Measurements from ENCODE around the gene ADAT2. TPM values are rescaled to one million over a fixed set of nuclear protein-coding genes. Genes with fewer than 3 reads are reported as not detected.

The ADAT2 gene
- polyA plus RNA-seq, 1 of the 3 experiments (the other 2 are of a cell fraction) = 5.4 TPM

GRCh38 chr6:143468026-143468425, 17.5 kb upstream of the ADAT2 start:
- Histone ChIP-seq H3K4me3 (ENCODE audit: low read depth in 2 of 2, low read length in 1 of 2) (no peak overlapping the region), H3K4me1 (ENCODE audit: control insufficient read depth in 1 of 2, insufficient read depth in 2 of 2, low read depth in 1 of 2, low read length in 1 of 2) (no peaks in the 10 kb centered on the region), H3K4me2 (no peak overlapping the region), H2AFZ (ENCODE audit: low read depth) (no peak overlapping the region), H3K79me2 (ENCODE audit: insufficient read depth) (no peaks in the 10 kb centered on the region), H3K36me3 (replicated peaks in 1 of 2; ENCODE audit: control insufficient read depth in 1 of 2, insufficient read depth in 2 of 2, low read length in 1 of 2) (peaks cover 21 to 24% of the 10 kb centered on the region in 2 experiments), H3K9me3 (no peaks in the 10 kb centered on the region), H3K27ac (ENCODE audit: low read depth in 2 of 2, low read length in 1 of 2) (no peak overlapping the region), H4K20me1 (ENCODE audit: insufficient read depth) (no peaks in the 10 kb centered on the region), H3F3A (replicated peaks; ENCODE audit: insufficient read depth) (peaks cover 4% of the 10 kb centered on the region), H3K9me2 (no peaks in the 10 kb centered on the region), H3K27me3 (ENCODE audit: insufficient read depth) (no peaks in the 10 kb centered on the region), H3K9ac (no peak overlapping the region)
- no peak for DNase-seq
- ChIA-PET CTCF (no interaction called here), POLR2A (no interaction called here)
- TF ChIP-seq GATA2 (CRISPR knock-in tag; IDR thresholded peaks at IDR 0.05) (no peak), NFIC (IDR thresholded peaks at IDR 0.05; ENCODE audit: borderline replicate concordance) (no peak), RAD21 (IDR thresholded peaks at IDR 0.05; ENCODE audit: low read length) (no peak), YY1 (IDR thresholded peaks at IDR 0.05; ENCODE audit: low read depth) (no peak), RXRA (IDR thresholded peaks at IDR 0.05; ENCODE audit: borderline replicate concordance, low read depth) (no peak), RFX5 (IDR thresholded peaks at IDR 0.05; ENCODE audit: low read length) (no peak), SIN3A (IDR thresholded peaks at IDR 0.05; ENCODE audit: borderline replicate concordance, low read depth, low read length) (no peak), MXI1 (IDR thresholded peaks at IDR 0.05; ENCODE audit: low read depth, low read length) (no peak), TCF12 (IDR thresholded peaks at IDR 0.05) (no peak), POLR2AphosphoS5 (IDR thresholded peaks at IDR 0.05; ENCODE audit: low read depth, low read length) (no peak)
- TF ChIP-seq, protein P1, sequence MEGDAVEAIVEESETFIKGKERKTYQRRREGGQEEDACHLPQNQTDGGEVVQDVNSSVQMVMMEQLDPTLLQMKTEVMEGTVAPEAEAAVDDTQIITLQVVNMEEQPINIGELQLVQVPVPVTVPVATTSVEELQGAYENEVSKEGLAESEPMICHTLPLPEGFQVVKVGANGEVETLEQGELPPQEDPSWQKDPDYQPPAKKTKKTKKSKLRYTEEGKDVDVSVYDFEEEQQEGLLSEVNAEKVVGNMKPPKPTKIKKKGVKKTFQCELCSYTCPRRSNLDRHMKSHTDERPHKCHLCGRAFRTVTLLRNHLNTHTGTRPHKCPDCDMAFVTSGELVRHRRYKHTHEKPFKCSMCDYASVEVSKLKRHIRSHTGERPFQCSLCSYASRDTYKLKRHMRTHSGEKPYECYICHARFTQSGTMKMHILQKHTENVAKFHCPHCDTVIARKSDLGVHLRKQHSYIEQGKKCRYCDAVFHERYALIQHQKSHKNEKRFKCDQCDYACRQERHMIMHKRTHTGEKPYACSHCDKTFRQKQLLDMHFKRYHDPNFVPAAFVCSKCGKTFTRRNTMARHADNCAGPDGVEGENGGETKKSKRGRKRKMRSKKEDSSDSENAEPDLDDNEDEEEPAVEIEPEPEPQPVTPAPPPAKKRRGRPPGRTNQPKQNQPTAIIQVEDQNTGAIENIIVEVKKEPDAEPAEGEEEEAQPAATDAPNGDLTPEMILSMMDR (IDR thresholded peaks at IDR 0.05) = no peak

DNA sequence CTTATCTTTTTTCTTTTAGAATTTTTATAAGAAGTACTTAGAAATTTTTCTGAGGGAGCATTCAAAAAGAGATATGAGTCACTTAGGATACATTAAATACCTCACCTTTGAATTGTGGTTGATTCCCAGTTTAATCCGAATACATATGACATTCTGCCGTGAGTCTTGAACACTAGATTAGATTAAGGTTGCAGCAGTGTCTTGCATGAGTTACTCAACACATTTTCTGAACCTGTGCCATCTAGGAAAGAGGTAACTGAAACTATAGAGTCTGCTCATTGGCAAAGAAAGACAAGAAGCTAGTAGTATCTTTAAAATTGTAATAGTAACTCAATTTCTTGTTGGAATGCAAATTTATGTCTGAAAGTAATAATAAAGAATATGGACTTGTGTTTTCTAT, 15.1 kb upstream of the ADAT2 start:
- Histone ChIP-seq H3K9ac (no peak overlapping the region), H3K36me3 (replicated peaks in 1 of 2; ENCODE audit: control insufficient read depth in 1 of 2, insufficient read depth in 2 of 2, low read length in 1 of 2) (peaks cover 10 to 17% of the 10 kb centered on the region in 2 experiments), H3K4me1 (ENCODE audit: control insufficient read depth in 1 of 2, insufficient read depth in 2 of 2, low read depth in 1 of 2, low read length in 1 of 2) (no peaks in the 10 kb centered on the region), H3K9me3 (no peaks in the 10 kb centered on the region), H3F3A (replicated peaks; ENCODE audit: insufficient read depth) (peaks cover 4% of the 10 kb centered on the region), H3K4me3 (ENCODE audit: low read depth in 2 of 2, low read length in 1 of 2) (no peak overlapping the region), H3K9me2 (no peaks in the 10 kb centered on the region), H3K4me2 (no peak overlapping the region), H3K27me3 (ENCODE audit: insufficient read depth) (no peaks in the 10 kb centered on the region), H3K79me2 (ENCODE audit: insufficient read depth) (no peaks in the 10 kb centered on the region), H3K27ac (ENCODE audit: low read depth in 2 of 2, low read length in 1 of 2) (no peak overlapping the region), H2AFZ (ENCODE audit: low read depth) (no peak overlapping the region), H4K20me1 (ENCODE audit: insufficient read depth) (no peaks in the 10 kb centered on the region)
- CTCF ChIA-PET = no interaction called here
- 83% methylated on average over 2 of the region's 2 CpGs for WGBS (ENCODE audit: low lambda C conversion rate)
- POLR2A ChIA-PET = no interaction called here
- no peak for DNase-seq
- no peak for TF ChIP-seq TCF12 (IDR thresholded peaks at IDR 0.05)
